GM19025 (cell line): ENCODE measurements around the gene RAB40C.

ENCODE experiments used
- ATAC-seq: cut with Tn5 transposase; IDR thresholded peaks from one replicate; pipeline ENCODE4 v1.9.1; 2021; ENCODE audit warnings: mild to moderate bottlenecking, low read depth, moderate library complexity; ENCODE audit not compliant: unreplicated experiment

RAB40C gene

DNA sequence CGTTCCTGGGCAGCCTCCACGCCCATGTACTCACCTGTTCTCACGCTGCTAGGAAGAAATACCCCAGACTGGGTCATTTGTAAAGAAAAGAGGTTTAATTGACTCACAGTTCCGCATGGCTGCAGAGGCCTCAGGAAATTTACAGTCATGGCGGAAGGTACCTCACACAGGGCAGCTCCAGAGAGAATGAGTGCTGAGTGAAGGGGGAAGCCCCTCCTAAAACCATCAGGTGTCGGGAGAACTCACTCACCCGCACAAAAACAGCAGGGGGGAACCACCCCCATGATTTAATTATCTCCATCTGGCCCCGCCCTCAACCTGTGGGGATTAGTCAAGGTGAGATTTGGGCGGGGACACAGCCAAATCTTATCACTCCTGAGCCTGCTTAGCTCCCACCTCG, 18.2 kb downstream of the RAB40C start:
- no peak for ATAC-seq

DNA sequence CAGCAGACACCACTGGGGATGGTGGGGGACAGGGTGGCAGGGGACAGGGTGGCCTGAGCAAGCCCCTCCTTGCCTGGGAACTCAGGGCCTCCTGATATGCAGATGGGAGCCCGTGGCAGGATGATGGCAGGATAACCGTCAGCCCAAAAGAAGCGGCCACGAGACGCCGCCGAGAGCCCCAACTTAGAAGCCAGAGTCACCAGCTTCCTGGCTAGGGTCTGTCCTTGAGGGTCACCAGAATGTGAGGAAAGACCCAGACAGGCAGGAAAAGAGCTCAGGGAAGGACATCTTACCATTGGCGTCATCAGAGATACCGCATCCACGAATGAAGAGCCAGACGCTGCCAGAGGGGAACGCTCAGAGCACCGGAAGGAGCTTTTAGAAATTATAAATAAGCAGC, 19.4 kb downstream of the RAB40C start:
- no peak for ATAC-seq

DNA sequence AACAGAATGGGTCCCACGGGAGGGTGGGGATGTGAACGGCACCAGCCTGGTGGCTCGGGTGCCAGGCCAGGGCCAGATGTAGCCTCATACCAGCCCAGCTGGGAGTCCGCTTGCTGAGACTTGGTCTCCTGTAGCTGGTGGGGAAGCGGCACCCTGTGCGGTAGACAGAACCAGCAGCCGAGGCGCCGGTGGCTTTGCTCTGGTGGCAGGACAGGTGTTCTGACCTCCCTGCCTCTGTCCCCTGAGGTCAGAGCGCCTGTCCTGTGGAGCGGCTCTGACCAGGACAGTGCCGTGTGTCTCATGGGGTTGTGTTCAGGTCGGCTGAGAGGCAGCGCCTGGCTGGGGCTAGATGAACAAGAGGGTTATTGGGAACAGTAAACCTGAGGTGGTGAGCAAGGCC, 20.1 kb downstream of the RAB40C start:
- ATAC-seq, result no peak

DNA sequence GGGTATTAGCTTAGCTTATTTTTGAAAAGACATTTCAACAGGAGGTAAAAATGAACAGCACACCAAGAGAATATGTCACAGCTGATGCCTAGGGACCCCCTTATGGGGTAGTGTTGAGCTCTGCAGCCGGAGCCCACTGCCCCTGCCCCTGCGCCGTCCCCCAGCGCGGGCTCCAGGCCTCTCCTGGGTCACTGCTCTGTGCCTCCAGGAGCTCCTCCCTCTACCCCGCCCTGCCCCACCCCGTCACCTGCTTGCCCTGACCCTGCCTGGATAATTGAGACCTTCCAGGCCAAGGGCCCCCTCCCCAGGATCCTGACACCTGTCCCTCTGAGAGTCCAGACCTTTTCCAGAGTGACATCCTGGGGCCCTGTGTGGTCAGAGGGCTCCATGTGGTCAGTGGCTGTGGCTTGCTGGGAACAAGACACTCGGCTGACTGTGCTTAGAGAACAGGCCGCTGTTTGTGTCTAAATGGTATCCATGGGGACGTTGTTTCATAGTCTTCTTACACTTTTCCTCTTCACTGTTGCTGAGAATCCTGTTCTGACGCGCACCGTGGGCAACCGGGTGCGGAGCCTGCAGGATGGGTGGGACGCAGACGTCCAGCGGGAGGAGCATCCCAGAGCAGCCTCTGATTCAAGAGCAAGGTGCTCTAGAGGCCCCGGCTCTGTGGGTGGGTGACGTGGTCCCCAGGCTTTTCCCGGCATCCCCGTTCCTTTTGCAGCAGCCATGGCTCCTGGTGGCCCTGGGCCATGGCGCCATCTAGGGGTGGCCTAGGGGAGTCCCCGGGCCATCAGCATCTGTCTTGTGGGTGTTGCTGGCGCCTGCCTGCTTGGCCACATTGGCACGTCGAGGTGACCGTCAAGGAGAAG, 20.9 kb downstream of the RAB40C start:
- no peak for ATAC-seq

DNA sequence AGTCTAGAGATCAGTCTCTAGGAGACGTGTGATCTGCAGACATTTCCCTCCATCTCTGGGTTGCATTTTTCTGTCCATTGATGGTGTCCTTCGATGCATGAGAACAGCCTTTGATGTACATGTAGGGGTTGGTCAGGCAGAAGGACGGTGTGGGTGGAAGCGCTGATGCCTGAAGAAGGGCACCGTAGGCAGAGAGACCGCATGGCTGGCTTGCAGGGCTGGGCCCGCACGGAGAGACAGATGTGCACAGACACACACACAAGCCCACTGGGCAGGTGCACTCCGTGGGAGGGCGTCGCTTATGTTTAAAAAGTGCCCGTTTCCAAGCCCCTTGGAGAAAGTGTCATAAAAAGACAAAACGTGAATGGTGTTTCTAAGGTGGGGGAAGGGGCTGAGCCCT, 25.3 kb downstream of the RAB40C start:
- no peak for ATAC-seq

DNA sequence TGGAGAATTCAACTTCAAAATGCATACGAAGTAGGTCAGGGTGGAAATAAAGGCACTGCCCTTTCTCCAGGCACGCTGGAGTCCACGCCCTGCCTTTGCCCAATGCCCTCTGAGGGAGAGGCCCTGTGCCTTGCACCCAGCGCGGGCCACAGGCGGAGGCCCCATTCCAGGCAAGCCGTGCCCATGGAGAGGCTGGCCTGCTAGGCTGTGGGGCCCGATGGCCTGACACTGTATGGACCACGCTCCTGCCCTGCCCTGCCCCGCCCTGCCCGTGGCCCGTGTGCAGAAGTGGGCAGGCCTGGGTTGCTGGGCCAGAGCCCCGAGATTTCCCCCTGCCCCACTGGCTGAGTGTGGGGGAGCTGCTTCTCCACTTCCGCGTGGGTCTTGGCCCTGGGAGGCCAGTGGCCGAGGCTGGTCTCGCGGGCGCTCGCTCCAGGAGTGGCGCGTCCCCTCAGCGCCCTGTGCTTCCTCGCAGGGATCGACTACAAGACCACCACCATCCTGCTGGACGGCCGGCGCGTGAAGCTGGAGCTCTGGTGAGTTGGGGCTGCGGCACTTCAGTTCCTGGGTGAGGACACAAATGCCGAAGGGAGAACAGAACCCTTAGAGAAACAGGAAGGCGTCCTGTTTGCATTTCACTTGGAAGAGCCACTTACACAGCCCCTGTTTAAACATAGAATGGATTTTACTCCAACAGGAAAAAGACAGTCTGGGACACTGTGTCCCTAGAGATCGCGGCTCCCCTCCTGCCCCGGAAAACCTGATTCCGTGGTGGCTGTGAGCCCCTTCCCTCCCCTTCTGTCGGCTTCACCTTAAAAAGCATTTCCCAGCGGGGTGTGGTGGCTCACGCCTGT, 27.1 kb downstream of the RAB40C start:
- no peak for ATAC-seq

DNA sequence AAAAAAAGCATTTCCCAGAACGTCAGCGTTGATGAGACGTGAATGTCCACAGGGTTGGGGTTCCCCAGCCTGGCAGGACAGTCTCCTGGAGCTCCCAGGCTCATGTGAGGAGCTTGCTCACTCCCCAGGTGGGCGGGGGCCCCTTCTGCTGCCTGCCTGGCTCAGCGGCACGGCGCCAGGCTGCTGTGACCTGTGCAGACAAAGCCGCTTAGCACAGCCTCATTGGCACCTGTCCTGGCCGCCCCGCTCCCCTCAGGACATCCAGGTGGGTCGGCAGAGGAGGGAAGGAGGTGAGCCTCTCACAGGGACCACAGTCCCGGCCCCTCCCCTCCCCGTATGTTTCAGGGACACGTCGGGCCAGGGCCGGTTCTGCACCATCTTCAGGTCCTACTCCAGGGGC, 28.0 kb downstream of the RAB40C start:
- no peak for ATAC-seq

DNA sequence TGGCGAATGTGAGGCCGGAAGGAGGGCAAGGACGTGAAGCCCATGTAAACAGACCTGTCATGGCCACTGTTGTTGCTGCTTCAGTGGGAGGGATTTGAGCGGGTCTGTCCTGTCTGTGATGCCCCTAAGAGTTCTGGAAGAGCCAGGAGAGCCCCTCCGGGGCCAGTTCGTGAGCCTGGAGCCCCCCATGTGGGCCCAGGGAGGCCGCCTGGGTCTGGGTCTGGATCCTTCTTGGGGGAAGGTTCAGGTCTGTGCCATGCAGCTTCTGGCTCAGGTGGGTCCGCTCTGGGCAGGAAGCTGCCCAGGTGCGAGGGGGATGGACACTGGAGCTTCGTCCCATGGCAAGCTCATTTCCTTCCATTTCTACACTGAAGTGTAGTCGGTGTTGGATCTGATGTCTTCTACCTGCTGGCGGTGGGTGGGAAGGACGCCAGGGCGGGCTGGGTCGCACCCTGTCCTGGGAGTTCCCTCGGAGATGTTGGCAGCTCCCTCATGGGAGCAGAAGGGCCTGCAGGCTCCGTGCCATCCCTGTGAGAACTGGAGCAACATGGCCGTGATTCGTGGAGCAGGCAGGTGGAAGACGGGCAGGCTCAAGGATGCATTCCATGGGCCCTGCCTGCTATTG, 29.7 kb downstream of the RAB40C start:
- ATAC-seq, result no peak

DNA sequence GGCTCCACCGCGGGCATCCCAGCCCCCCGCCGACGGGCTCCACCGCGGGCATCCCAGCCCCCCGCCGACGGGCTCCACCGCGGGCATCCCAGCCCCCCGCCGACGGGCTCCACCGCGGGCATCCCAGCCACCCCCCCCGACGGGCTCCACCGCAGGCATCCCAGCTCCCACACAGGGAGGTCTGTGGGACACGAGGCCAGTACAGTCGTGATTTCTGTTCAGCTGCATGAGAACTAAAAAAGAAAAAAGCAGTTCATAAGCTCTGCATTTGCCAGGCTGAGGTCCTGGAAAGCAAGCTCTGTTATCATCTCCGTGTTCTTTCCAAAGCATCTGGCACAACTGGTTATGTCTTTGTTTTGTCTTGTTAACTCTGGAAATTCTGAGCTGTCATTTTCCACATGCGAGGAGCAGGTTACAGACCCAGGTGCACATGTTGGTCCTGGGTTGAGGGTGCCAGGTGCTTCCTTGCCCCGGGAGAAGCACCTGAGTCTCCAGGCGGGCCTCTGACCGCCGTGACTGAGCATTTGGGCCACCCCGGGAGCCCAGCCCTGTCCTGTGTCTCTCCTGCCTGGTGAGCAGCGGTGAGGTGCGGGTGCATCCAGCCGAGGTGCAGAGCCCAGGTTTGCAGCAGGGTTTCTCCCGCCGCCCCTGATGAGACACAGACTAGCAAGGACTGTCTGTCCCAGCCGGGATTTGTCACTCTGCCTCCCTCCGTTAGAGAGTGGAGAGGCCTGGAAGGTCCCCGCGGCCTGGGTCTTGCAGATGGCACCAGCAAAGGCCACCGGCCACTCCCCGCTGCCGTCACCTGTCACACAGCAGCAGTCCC, 31.0 kb downstream of the RAB40C start:
- ATAC-seq, result no peak

DNA sequence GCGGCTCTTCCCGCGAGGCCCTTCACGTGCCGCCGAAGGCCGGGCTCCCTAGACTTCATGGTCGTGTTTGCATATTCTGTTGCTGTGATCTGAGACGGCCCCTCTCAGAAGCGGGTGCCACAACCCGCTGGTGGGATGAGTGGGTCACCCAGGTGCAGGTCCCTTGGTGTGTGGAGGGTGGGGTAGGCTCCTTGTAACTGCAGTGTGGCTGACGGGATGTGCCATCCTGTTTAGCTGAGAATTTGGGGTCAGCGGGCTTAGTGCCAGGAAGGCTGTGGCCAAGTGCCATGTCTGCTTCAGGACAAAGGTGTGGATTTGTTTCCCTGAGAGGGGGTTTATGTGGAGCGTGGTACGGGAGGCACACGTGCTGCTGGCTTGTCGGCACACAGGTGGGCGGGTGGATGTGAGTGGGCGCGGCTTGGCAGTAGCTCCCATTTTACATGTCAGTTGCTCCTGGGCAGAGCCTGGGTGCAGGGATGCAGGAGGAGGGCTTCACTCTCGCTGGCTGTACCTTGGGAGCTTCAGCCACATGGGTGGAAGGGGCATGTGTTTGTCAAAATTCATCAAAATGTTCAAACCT, 31.8 kb downstream of the RAB40C start:
- ATAC-seq, result no peak

DNA sequence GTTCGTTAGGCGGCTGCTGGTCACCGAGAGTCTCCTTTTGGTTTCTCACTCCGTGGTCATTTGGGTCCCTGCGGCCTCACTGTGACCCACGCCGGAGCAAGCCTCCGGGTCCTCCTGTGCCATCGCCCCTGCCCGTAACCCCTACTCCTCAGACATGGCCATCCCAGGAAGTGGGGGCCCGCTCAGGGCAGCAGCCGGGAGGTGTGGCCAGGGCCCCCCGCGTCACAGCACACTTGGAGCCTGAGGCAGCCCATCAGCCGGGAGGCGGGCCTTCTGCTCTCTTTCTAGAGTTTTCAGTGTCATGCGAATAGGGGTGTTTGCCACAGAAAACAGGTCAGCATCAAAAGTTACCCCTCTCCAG, 33.0 kb downstream of the RAB40C start:
- ATAC-seq, result no peak

DNA sequence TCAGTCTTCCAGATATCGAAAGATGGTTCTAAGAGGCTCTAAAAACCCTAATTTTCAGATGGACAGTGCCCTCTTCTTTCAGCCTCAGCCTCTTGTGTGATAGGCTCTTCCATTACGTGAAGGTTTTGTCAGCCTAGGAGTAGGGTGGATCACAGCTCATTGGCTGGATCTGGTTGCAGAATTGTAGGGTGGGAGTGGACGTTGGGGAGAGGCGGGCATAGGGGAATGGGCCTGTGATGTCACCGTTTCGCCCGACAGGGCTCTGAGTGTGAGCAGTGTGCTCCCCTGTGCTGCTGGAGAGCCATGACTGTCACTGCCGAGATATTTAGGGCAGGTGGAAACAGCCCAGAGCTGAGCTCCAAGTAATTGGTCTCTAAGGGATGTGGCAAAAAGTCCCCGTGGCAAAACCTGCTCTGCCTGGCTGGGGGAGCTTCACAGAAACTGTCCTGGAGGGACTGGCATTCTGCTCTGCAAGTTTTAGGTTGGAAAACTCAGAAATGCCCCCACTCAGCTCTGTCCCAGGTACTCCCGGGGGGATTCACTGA, 34.7 kb downstream of the RAB40C start:
- ATAC-seq, result no peak

DNA sequence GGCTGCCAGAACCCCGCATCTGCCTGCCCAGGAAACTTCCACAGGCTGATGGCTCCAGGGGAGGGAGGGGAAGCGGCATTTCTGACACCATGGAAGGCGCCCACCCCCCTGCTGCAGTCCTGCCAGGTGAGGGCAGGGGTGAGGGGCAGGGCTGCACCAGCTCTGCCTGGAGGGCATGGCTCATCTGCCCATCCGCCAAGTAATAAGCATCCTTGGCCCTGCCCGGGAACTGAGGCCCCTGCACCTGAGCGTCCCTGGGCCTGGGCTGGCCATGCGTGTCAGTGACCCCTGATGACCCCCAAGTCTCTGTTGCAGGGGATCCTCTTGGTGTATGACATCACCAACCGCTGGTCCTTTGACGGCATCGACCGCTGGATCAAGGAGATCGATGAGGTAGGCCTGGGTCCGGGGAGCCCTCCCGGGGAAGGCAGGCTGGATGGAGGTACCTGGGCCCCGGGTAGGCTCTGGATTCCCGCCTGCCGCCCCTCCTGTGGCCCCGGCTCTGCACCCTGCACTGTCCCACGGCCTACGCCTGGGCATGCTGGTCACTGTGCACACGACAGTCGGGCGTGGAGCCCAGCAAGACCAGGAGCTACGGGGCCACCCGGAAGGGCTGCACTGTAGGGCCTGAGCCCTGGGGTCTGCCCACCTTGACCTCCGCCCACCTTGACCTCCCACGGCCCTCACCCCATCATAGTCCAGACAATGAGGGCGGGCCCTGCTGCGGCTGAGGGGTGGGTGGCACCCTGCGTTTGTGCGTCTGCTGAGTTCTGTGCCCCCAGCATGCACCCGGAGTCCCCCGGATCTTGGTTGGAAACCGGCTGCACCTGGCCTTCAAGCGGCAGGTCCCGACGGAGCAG, 35.5 kb downstream of the RAB40C start:
- no peak for ATAC-seq

DNA sequence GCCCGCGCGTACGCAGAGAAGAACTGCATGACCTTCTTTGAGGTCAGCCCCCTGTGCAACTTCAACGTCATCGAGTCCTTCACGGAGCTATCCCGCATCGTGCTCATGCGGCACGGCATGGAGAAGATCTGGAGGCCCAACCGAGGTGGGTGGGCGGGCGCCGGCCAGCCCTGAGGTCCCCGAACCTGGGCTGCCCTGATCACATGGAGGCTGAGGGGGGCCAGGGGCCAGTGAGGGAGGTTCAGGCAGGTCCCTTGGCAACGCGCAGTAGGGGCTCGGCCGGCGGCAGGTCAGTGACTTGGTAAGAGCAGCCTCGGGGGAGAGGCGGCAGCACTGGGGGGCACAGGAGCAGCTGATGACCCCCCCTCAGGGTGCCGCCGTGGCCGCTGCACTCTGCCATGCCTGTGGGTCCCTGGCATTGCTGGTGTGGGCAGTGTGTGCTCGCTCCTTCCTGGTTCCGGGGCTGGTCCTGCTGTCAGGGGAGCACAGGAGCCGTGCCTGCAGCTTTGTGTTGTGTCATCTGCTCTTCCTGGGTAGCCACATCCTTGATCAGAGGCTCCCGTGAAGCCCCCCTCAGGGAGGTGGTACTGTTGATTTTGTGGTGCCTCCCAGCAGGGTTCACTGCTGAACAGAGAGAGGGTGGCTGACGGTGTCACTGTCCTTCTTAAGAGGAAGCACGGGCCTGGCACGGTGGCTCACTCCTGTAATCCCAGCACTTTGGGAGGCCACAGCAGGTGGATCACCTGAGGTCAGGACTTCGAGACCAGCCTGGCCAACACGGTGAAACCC, 36.3 kb downstream of the RAB40C start:
- ATAC-seq, result no peak

DNA sequence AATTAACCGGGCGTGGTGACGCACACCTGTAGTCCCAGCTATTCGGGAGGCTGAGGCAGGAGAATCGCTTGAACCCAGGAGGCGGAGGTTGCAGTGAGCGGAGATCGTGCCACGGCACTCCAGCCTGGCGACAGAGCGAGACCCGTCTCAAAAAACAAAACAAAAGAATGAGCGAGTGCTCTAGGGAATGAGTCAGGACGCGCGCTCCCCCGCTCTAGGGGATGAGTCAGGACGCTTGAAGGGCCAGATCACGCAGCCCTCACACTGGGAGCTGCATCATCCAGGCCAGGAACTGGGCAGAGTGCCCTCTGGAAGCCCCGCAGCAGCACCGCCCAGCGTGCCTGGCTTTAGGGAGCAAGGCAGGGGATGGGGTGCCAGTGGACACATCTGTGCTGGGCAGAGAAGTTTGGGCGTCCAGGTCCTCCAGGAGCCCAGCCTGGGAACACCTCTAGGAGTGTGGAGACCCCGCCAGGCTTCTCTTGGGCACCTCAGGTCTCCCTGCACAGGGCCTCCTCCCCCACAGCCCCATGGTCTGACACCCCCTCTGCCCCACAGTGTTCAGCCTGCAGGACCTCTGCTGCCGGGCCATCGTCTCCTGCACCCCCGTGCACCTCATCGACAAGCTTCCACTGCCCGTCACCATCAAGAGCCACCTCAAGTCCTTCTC, 37.1 kb downstream of the RAB40C start:
- ATAC-seq, result no peak

DNA sequence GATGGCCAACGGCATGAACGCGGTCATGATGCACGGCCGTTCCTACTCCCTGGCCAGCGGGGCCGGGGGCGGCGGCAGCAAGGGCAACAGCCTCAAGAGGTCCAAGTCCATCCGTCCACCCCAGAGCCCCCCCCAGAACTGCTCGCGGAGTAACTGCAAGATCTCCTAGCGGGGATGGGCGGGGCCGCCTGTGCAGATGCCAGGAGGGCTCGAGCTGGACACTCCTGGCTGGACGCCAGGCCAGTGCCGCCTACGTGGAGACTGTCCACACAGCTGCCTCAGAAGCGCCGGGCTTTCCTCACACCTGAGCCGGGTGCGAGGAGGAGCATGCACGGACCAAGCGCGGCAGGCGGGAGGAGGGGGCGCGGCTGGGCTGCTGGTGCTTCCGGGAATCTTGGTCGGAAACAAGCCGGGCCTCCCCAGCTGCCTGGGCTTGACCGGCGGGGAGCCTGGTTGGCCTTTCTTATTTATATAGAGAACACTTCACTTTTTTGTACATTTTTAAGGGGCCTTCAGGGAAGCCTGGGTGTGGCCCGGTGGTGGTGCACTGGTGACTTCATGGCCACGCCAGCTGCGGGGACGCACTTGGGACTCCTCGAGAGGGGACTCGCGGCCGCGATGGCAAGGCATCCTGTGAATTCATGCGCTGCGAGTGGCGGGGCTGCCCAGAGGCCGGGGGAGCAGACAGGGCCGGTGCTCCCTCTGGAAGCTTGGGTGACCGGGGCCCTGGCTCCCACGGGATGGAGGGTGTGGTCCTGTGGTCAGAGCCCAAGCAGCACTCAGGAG, 37.8 kb downstream of the RAB40C start:
- no peak for ATAC-seq
